Stimulated activated CD4-positive, alpha-beta T cell treated with anti-CD3 and anti-CD28 coated beads, Interleukin-1b, Interleukin-23, amount 100 ng/mL, for 24 hours (primary cell): ENCODE measurements around the gene ATP2C1.
"Not testable (repeated sequence)": the region's sequence is repeated elsewhere in the genome, so short reads cannot be mapped to it uniquely, and the experiment has no call there.

Experiments used
- DNase-seq, 4 experiments: peaks; one replicate each; pipeline ENCODE4 v3.0.0-alpha.2; 2020; ENCODE audit warnings: low read depth in 4 of 4, low spot score in 1 of 4

Gene ATP2C1

DNA sequence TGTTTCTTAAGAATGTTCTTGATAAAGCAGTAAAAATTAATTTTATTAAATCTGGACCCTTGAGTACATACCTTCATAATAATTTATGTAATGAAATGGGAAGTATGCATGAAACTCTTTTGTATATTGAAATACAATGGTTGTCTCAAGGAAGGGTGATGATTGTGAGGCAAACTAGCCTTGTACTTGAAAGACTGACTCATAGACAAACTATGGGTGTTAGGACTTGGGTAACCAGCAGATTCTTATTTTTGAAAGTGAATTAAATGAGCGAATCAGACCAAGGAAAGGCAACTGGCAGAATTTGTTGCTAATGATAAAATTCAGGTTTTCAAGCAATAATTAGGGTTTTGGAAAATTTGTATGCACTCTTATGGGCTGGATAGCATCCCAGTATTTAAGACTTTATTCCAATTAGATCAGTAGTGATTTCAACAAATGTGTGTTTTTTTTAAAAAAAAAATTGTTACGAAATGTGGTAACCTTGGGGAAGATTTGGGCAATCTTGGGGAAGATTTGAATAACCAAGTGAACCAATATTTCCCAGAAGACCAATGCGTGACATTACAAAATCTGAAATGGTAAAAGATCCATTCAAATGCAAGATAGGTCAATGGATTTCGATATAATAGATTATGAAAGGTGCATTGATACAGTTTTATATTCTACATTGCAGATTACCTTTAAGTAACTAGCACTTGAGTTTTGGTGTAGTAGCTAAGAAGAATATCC is 42.0 kb downstream of the ATP2C1 start:
- DNase-seq: no peak

DNA sequence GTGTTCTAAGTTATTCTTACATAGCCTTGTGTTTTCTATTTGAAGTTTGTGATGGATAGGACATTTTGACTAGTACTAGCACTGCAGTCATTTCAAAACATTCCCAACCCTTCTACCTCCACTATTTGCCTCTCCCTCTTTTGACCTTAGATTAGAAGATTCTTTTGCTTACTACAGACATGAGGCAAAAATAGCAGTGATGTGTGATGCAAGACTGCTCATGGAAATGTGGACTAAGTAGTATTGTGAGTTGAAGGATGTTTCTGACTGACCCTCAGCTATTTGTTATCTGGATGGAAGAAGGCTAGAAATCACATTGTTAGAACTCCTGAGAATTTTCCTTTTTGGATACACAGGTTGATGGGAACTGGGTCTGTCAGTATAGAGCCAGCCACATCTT is 45.9 kb downstream of the ATP2C1 start:
- DNase-seq: no peak

DNA sequence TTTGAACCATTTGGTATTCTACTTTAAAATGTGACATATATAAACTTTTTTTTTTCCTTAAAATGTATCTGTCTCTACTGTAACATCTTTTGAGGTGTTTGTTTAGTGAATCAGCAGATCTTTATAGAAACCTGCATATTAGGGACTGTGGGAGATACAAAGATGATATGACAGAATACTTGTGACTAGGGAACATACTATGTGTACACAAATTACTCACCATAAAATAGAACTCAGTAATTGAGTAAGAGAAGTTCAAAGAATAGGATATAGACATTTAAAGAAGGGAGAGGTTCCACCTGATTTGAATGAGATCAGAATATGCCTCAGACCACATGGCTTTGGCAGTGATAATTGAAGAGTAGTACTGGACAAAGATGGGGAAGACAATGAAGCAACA is 47.9 kb downstream of the ATP2C1 start:
- no peak for DNase-seq

- no peak for DNase-seq
Measured at GRCh38 chr3:130946882-130947281, 53.0 kb downstream of the ATP2C1 start.

- DNase-seq: no peak
Measured at GRCh38 chr3:130948001-130948773, 54.3 kb downstream of the ATP2C1 start.

DNA sequence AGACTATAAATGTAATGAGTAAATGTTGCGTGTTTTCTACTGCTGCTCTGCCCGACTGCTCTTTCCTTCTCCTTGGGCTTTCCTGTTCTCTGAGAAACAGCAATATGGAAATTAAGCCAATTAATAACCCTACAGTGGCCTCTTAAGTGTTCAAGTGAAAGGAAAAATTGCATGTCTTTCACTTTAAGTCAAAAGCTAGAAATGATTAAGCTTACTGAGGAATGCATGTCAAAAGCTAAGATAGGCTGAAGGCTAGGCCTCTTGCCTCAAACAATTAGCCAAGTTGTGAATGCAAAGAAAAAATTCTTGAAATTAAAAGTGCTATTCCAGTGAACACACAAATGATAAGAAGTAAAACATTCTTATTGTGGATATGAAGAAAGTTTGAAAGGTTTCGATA is 55.0 kb downstream of the ATP2C1 start:
- no peak for DNase-seq

- no peak for DNase-seq
Measured at GRCh38 chr3:130950124-130950523, 56.2 kb downstream of the ATP2C1 start.

- no peak for DNase-seq
Measured at GRCh38 chr3:130950641-130951040, 56.8 kb downstream of the ATP2C1 start.

GRCh38 chr3:130955481-130955880 is 61.6 kb downstream of the ATP2C1 start:
- no peak for DNase-seq

DNA sequence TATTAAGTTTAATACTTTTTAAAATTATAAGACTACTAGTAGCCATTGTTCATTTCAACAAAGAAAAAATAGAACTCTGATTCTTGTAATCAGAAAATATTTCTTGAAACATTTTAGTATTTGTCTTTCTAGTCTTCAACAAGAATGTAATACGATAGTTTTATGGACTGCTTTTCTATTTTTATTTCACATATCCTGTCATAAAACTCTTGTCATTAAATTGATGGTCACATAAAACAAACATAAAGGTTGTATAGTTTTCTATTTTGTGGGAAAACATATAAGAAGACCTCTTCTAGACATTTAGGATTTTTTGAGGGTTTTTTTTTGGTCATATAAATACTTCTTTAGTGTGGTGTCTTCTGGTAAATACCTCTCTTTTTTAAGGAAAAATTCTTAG is 62.4 kb downstream of the ATP2C1 start:
- DNase-seq: no peak

DNA sequence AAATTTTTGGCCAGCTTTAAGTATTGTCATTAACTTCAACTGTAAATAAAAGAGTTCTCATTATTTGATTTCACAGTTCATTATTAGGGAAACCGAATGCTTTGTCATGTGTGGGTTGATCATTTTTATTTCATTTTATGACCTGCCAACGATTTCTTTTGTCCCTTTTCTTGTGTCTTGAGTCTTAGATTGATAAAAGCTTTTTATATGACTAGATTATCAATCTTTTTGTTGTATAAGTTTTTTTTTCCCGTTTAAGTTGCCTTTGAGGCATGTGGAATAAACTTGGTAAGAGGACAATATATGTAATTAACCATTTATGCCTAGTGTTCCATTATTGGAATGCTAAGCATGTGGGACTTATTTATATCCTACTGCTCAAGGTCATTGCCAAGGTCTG is 62.8 kb downstream of the ATP2C1 start:
- DNase-seq: no peak

GRCh38 chr3:130960139-130960795 is 66.4 kb downstream of the ATP2C1 start:
- DNase-seq: no peak

DNA sequence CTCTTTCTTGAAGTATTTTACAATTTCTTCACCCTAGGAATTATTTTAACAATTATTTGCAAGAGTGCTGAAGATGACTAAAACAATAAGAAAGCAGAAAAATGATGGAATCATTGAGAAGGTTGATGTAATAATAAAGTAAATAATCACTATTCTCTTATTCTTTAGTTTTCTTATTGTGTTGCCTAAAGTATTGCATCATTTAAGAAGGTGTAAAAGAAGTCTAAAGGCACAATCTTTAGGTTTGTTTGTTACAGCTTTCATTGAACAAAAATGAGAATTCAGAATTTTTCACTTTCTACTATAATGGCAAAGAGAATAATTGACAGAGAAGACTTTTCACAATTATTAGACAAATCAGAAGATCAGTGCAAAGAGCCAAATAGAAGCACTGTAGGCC is 67.6 kb downstream of the ATP2C1 start:
- no peak for DNase-seq

DNA sequence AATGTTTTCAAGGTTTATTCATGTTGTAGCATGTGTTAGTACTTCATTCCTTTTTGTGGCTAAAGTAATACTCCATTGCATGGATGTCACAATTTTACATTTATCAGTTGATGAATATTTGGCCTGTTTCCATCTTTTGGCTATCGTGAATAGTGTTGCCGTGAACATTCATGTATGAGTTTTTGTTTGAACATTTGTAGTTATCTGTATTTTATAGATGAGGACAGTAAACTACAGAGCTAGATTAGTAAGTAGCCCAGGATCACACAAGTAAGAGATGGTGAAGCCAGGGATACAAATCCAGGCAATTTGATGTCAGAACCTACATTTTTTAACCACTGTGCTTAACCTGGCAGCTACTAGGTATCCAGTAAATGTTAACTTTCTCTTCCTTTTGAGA is 69.6 kb downstream of the ATP2C1 start:
- DNase-seq: no peak

DNA sequence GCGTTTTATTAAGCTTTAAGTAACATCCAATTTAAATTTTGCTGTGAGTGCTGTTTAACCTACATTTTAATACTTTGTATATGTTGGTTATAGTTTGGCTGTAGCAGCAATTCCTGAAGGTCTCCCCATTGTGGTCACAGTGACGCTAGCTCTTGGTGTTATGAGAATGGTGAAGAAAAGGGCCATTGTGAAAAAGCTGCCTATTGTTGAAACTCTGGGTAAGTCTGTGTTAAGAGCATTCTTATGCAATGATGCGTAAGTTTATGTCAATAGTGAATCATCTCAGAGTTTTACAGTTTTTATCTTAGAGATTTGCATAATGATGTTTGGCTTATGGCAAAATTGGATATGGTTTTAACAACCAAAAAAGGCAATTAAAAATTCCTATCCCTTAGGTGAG is 70.0 kb downstream of the ATP2C1 start:
- DNase-seq: no peak

- no peak for DNase-seq
Measured at GRCh38 chr3:130967281-130967680, 73.4 kb downstream of the ATP2C1 start.

DNA sequence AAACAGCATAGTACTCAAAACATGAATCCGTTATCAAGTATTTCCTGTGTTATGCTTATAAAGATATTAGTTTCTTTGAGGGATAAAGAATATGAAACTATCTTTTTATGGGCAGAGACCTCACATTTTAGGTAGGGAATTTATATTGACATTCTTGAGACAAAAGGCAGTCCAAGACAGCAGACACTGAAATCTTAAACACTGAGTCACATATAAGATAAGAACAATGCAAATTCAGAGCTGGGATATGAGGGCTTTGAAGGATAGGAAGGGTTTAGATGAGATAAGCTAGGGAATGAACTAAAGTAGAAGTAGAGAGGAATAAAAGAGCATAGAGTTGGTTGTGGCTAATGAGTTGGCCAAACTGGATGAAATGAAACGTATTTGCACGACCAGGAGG is 74.3 kb downstream of the ATP2C1 start:
- DNase-seq: no peak

DNA sequence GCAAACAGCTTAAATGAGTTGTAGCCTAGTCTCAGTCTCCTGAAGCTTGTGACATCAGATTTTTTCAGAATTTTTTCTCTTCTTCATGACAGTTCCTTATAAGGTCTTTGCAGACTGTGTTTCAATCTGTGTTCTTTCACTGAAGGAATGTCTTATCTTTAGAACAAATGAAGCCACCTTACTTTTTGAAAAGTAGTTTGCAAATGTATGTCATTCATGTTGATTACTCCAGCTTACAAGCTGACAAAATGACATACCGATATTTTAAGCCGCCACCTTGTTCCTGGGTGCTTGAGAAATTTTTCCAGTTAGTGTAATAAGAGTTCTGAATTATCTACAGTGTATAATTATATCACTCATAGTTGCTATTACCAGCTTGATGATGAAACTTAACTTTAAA is 75.7 kb downstream of the ATP2C1 start:
- no peak for DNase-seq

- no peak for DNase-seq
Measured at GRCh38 chr3:130971208-130971607, 77.3 kb downstream of the ATP2C1 start.

GRCh38 chr3:130972592-130972991 is 78.7 kb downstream of the ATP2C1 start:
- not testable (repeated sequence) for DNase-seq

GRCh38 chr3:130973406-130973805 is 79.5 kb downstream of the ATP2C1 start:
- DNase-seq: no peak

- no peak for DNase-seq
Measured at GRCh38 chr3:130974201-130974600, 80.3 kb downstream of the ATP2C1 start.
